Measurements from ENCODE around the gene HEXIM1.

HEXIM1 gene

GRCh38 chr17:45170931-45171337 is 22.7 kb downstream of the HEXIM1 start:
- DNase-seq (ENCODE audit: low read depth in 2 of 2, low spot score in 1 of 2) = no peak

GRCh38 chr17:45171338-45172231 is 23.3 kb downstream of the HEXIM1 start:
- no peak for DNase-seq (ENCODE audit: low read depth in 2 of 2, low spot score in 1 of 2)

- DNase-seq (ENCODE audit: low read depth in 2 of 2, low spot score in 1 of 2) = no peak
Observed at GRCh38 chr17:45172232-45172540, 23.9 kb downstream of the HEXIM1 start.

- DNase-seq (ENCODE audit: low read depth in 2 of 2, low spot score in 1 of 2) = no peak
Observed at GRCh38 chr17:45172541-45173286, 24.4 kb downstream of the HEXIM1 start.

GRCh38 chr17:45175759-45176115 is 27.5 kb downstream of the HEXIM1 start:
- no peak for DNase-seq (ENCODE audit: low read depth in 2 of 2, low spot score in 1 of 2)

- DNase-seq (ENCODE audit: low read depth in 2 of 2, low spot score in 1 of 2) = no peak
Observed at GRCh38 chr17:45177563-45177962, 29.3 kb downstream of the HEXIM1 start.

- DNase-seq (ENCODE audit: low read depth in 2 of 2, low spot score in 1 of 2) = no peak
Observed at GRCh38 chr17:45184144-45184543, 35.9 kb downstream of the HEXIM1 start.

- no peak for DNase-seq (ENCODE audit: low read depth in 2 of 2, low spot score in 1 of 2)
Observed at GRCh38 chr17:45186801-45187354, 38.6 kb downstream of the HEXIM1 start.

- no peak for DNase-seq (ENCODE audit: low read depth in 2 of 2, low spot score in 1 of 2)
Observed at GRCh38 chr17:45189009-45189408, 40.7 kb downstream of the HEXIM1 start.

- no peak for DNase-seq (ENCODE audit: low read depth in 2 of 2, low spot score in 1 of 2)
Observed at GRCh38 chr17:45190503-45191255, 42.4 kb downstream of the HEXIM1 start.

- no peak for DNase-seq (ENCODE audit: low read depth in 2 of 2, low spot score in 1 of 2)
Observed at GRCh38 chr17:45195424-45195823, 47.1 kb downstream of the HEXIM1 start.

GRCh38 chr17:45197108-45197507 is 48.8 kb downstream of the HEXIM1 start:
- DNase-seq (ENCODE audit: low read depth in 2 of 2, low spot score in 1 of 2) = no peak

GRCh38 chr17:45197555-45198334 is 49.5 kb downstream of the HEXIM1 start:
- peak; percentile 66 to 82 for DNase-seq (ENCODE audit: low read depth in 2 of 2, low spot score in 1 of 2)

- no peak for DNase-seq (ENCODE audit: low read depth in 2 of 2, low spot score in 1 of 2)
Observed at GRCh38 chr17:45200701-45201100, 52.4 kb downstream of the HEXIM1 start.

- DNase-seq (ENCODE audit: low read depth in 2 of 2, low spot score in 1 of 2) = no peak
Observed at GRCh38 chr17:45201457-45201856, 53.2 kb downstream of the HEXIM1 start.
